Stomach (tissue), 9 donors: Measurements from ENCODE around the gene ARPC1A. TPM values are rescaled to one million over a fixed set of nuclear protein-coding genes. Genes with fewer than 3 reads are reported as not detected.

Experiments
- DNase-seq, 2 donors: peaks; one replicate each; pipeline versions ENCODE4 v3.0.0 to v3.0.0-alpha.2; 2013 to 2019
- H3K27ac ChIP-seq, 5 donors: fragments of 200-600 bp in 4 of 5; sonication (generic) in 4 of 5; one replicate each; pipeline ENCODE4 v1.5.1; 2013 to 2019; ENCODE audit warnings: mild to moderate bottlenecking in 1 of 5, moderate library complexity in 1 of 5
- H3K27me3 ChIP-seq, 3 donors: fragments of 200-600 bp; sonication (generic); one replicate each; pipeline ENCODE4 v1.5.1; 2017 to 2019; ENCODE audit warnings: mixed run types in 1 of 3
- H3K36me3 ChIP-seq, 4 donors: fragments of 200-600 bp; sonication (generic); 1 replicate in 3 of 4; 2 replicates in 1 of 4; pipeline ENCODE4 v1.5.1; 2016 to 2019
- H3K4me1 ChIP-seq, 4 donors: fragments of 200-600 bp; sonication (generic); one replicate each; pipeline ENCODE4 v1.5.1; 2016 to 2019
- H3K4me3 ChIP-seq, 4 donors: fragments of 200-600 bp; sonication (generic) in 3 of 4; one replicate each; pipeline ENCODE4 v1.5.1; 2016 to 2019; ENCODE audit warnings: mild to moderate bottlenecking in 1 of 4
- H3K9me3 ChIP-seq, 4 donors: fragments of 200-600 bp; sonication (generic); one replicate each; pipeline ENCODE4 v1.5.1; 2016 to 2019
- CTCF ChIP-seq, 7 experiments: fragments of 450-650 bp in 4 of 7; fragments of 200-600 bp in 3 of 7; sonication (generic) in 3 of 7; IDR thresholded peaks; one replicate each; pipeline ENCODE4 v1.5.1; 2016 to 2019; ENCODE audit warnings: antibody characterized with exemption in 7 of 7, control low read depth in 2 of 7, mild to moderate bottlenecking in 1 of 7
- EP300 ChIP-seq: sonication (generic); formaldehyde crosslinking; IDR thresholded peaks from one replicate; pipeline ENCODE4 v1.6.1; 2017; ENCODE audit warnings: antibody characterized with exemption
- POLR2A ChIP-seq, 4 donors: fragments of 450-650 bp; IDR thresholded peaks; one replicate each; pipeline ENCODE4 v1.6.1; 2016; ENCODE audit warnings: antibody characterized with exemption in 4 of 4, control low read depth in 2 of 4, mild to moderate bottlenecking in 1 of 4, moderate library complexity in 1 of 4
- POLR2AphosphoS5 ChIP-seq, 3 donors: sonication (generic); formaldehyde crosslinking; IDR thresholded peaks; one replicate each; pipeline ENCODE4 v1.6.1; 2016; ENCODE audit warnings: antibody characterized with exemption in 3 of 3
- WGBS, 5 donors: extraction: QIAGEN DNeasy Blood & Tissue Kit in 3 of 5; methylation state at CpG; one replicate each; pipeline versions ENCODE4 v1.1.5 to v1.1.7; 2013 to 2018; 5-methylcytosine and 5-hydroxymethylcytosine counted together
- intact Hi-C: fragments of 100-400 bp; cut with DNase I; formaldehyde crosslinking; loops from one replicate; pipeline ENCODE4 v1.15.1; 2023; ENCODE audit warnings: low total_unique reads
- polyA plus RNA-seq, 3 donors: library from polyadenylated mRNA; stranded (reverse); fragments of 200-250 nt; gene quantifications; one replicate each; pipeline ENCODE4 v1.2.3, GENCODE V29; 2013
- total RNA-seq, 5 donors: library from RNA; depleted of rRNA; stranded (reverse); fragments of >200 nt; gene quantifications; one replicate each; pipeline versions ENCODE4 v1.1.0 to v1.2.3, GENCODE V29; 2014 to 2016
- donor health status: healthy with polysubstance abuse.
- donor health status: Bipolar disorder and iron deficiency.
- donor health status: healthy.

ARPC1A gene
- total and polyA plus RNA-seq, 8 donors: 93.3 to 344 (median 142) TPM

DNA sequence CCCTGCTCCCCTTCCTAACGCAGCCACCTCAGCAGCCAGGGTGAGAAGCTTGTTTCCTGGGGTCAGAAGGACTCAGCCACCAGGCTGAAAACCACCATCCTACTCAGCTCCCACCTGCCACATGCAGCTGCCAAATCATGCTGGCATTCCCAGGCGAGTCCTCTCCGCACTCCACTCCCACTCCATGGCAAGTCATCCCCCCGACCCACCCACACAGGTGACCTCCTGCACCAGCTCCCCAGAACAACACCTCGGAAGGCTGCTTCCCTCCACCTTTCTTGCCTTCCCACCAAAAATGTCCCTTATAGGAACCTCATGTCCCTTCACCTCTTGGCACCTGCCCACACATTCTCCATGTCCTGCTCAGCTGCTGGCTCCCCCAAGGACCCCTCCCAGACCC is 78.1 kb downstream of the ARPC1A start:
- Histone ChIP-seq H3K27ac (no peak overlapping the region), H3K4me1 (peaks cover 12 to 41% (median 39%) of the 10 kb centered on the region in 4 donors), H3K36me3 (peaks cover 53 to 65% (median 63%) of the 10 kb centered on the region in 4 donors), H3K4me3 (no peak overlapping the region), H3K27me3 (no peaks in the 10 kb centered on the region), H3K9me3 (no peaks in the 10 kb centered on the region)
- intact Hi-C loops: no loop called here
- no peak for DNase-seq
- TF ChIP-seq POLR2A (IDR thresholded peaks at IDR 0.05): no peak
- TF ChIP-seq EP300: no peak
- no peak for TF ChIP-seq CTCF (IDR thresholded peaks at IDR 0.05)
- WGBS, 5 donors: 80 to 97% (median 93%) methylated on average over 5 of the region's 5 CpGs

- H3K9me3 ChIP-seq: no peaks in the 10 kb centered on the region
- DNase-seq: no peak
- TF ChIP-seq CTCF (IDR thresholded peaks at IDR 0.05): no peak
- no peak for TF ChIP-seq POLR2AphosphoS5 (IDR thresholded peaks at IDR 0.05)
- no peak for TF ChIP-seq EP300
- no peak for TF ChIP-seq POLR2A (IDR thresholded peaks at IDR 0.05)
- H3K27ac ChIP-seq: no peak overlapping the region
- no peaks in the 10 kb centered on the region for H3K27me3 ChIP-seq
- H3K4me3 ChIP-seq: peak overlapping the region in 1 of 4 donors; percentile 1
- peaks cover 12 to 44% (median 41%) of the 10 kb centered on the region in 4 donors for H3K4me1 ChIP-seq
- H3K36me3 ChIP-seq: peaks cover 47 to 58% (median 57%) of the 10 kb centered on the region in 4 donors
- intact Hi-C loops: no loop called here
- WGBS, 5 donors: 74 to 80% (median 78%) methylated on average over 13 to 18 of the region's 18 CpGs
Observed at GRCh38 chr7:99404235-99404976, 78.7 kb downstream of the ARPC1A start.

DNA sequence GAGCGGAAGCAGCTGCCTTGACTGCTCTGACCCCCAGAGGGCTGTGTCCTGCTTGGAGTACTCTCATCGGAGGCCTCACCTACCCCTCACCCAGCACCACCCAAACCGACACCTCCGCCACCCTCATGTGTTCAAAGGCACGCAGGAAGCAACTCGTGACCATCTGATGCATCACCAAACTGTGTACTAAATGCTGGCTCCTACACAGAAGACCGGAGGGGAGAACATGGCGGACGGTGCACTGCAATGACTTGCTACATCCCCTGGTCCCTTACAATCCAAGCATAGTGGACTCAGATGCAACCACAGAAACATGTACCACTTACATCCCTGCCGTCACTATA is 79.3 kb downstream of the ARPC1A start:
- 87 to 95% (median 94%) methylated on average over 10 of the region's 10 CpGs for WGBS, 5 donors
- peaks cover 18 to 49% (median 47%) of the 10 kb centered on the region in 4 donors for H3K4me1 ChIP-seq

GRCh38 chr7:99406557-99406956 is 80.9 kb downstream of the ARPC1A start:
- 33 to 78% (median 57%) methylated on average over 1 of the region's 1 CpG for WGBS, 5 donors
- Histone ChIP-seq H3K4me1 (peaks cover 24 to 61% (median 56%) of the 10 kb centered on the region in 4 donors), H3K27me3 (no peaks in the 10 kb centered on the region), H3K4me3 (peak overlapping the region in 1 of 4 donors; percentile 80), H3K9me3 (no peaks in the 10 kb centered on the region), H3K36me3 (peaks cover 34 to 52% (median 50%) of the 10 kb centered on the region in 4 donors), H3K27ac (peak overlapping the region in 3 of 5 donors; percentile 21 to 97 (median 96))
- DNase-seq: no peak
- TF ChIP-seq POLR2AphosphoS5 (IDR thresholded peaks at IDR 0.05): no peak
- no peak for TF ChIP-seq POLR2A (IDR thresholded peaks at IDR 0.05)
- TF ChIP-seq CTCF (IDR thresholded peaks at IDR 0.05): no peak
- TF ChIP-seq EP300: no peak
- intact Hi-C loops: no loop called here

More for the DNA sequence above, 79.3 kb downstream of the ARPC1A start:
- TF ChIP-seq EP300 (no peak), CTCF (IDR thresholded peaks at IDR 0.05) (no peak), POLR2A (IDR thresholded peaks at IDR 0.05) (no peak), POLR2AphosphoS5 (IDR thresholded peaks at IDR 0.05) (no peak)
- intact Hi-C loops: no loop called here
- Histone ChIP-seq H3K36me3 (peaks cover 41 to 53% (median 52%) of the 10 kb centered on the region in 4 donors), H3K4me3 (peak overlapping the region in 1 of 4 donors; percentile 1), H3K9me3 (no peaks in the 10 kb centered on the region), H3K27ac (no peak overlapping the region), H3K27me3 (no peaks in the 10 kb centered on the region)
- DNase-seq: no peak
